Heart left ventricle (tissue), 13 donors: Measurements from ENCODE around the gene BABAM1.

ENCODE experiments used
- CTCF ChIP-seq, 12 donors: fragments of 200-600 bp; sonication (generic) in 4 of 12; IDR thresholded peaks; one replicate each; pipeline versions ENCODE4 v1.5.0 to v1.8.0; 2018 to 2022; ENCODE audit warnings: antibody characterized with exemption in 12 of 12, mild to moderate bottlenecking in 5 of 12
- POLR2A ChIP-seq, 2 donors: fragments of 450-650 bp; IDR thresholded peaks; one replicate each; pipeline ENCODE4 v1.6.1; 2017; ENCODE audit warnings: antibody characterized with exemption in 2 of 2, mild to moderate bottlenecking in 2 of 2, moderate library complexity in 2 of 2
- donor health status: ischemic (EF 13 %, LVEDD 7.1; RV severe dilation, severe dysfunction).
- donor health status: DM: no; HTN: yes; CAD: no.
- donor health status: DM: no; HTN: no; CAD: no.
- donor health status: ischemic (EF 25% LVEDD 6.9; RV normal size, moderate dysfunction).
- donor health status: ischemic (EF 25% LVEDD 5.7; RV mildly dilated, moderate dysfunction).
- donor health status: ischemic (EF 35%, LVEDD 5.7; RV mildly dilated, moderate dysfunction).
- donor health status: nonischemic (EF 11% LVEDD 7.7; RV severe dilation, severe dysfunction).
- donor health status: DM: yes; HTN: yes; CAD: no.
- donor health status: PGD.
- donor health status: ischemic (EF 29% LVEDD 5.4; RV normal size, mild dysfunction).
- donor health status: nonischemic (EF 23%, LVEDD 6.1; RV moderate dilation, normal function).

- TF ChIP-seq CTCF (IDR thresholded peaks at IDR 0.05) (no peak), POLR2A (IDR thresholded peaks at IDR 0.05) (no peak)
These were observed 47.0 kb upstream of the BABAM1 start for GRCh38 chr19:17220207-17220758.
